Aorta (tissue), 5 donors: ENCODE data around the gene STXBP3. TPM values are rescaled to one million over a fixed set of nuclear protein-coding genes. Genes with fewer than 3 reads are reported as not detected.

Experiments used
- ATAC-seq: fragments of 200-7000 bp; cut with Tn5 transposase; one replicate; pipeline ENCODE4 v1.9.1; 2022; ENCODE audit warnings: moderate library complexity; ENCODE audit not compliant: low FRiP score
- DNase-seq, 2 donors: peaks; one replicate each; pipeline ENCODE4 v3.0.0-alpha.2; 2020
- H3K27ac ChIP-seq, 2 donors: one replicate each; pipeline ENCODE4 v1.5.1; 2013; ENCODE audit warnings: low read length in 2 of 2, mild to moderate bottlenecking in 2 of 2, moderate library complexity in 2 of 2, control low read depth in 1 of 2, inconsistent platforms in 1 of 2, low read depth in 1 of 2
- H3K27me3 ChIP-seq, 2 donors: one replicate each; pipeline ENCODE4 v1.6.1; 2013; ENCODE audit warnings: control low read depth in 1 of 2, low read length in 1 of 2, mild to moderate bottlenecking in 1 of 2, moderate library complexity in 1 of 2; ENCODE audit not compliant: insufficient read depth in 2 of 2, control insufficient read depth in 1 of 2
- H3K36me3 ChIP-seq, 2 donors: one replicate each; pipeline ENCODE4 v1.6.1; 2013; ENCODE audit warnings: control low read depth in 1 of 2, low read length in 1 of 2, mild to moderate bottlenecking in 1 of 2; ENCODE audit not compliant: insufficient read depth in 2 of 2, control insufficient read depth in 1 of 2
- H3K4me1 ChIP-seq, 2 donors: one replicate each; pipeline ENCODE4 v1.6.1; 2013; ENCODE audit warnings: low read length in 2 of 2, control low read depth in 1 of 2, mild to moderate bottlenecking in 1 of 2, moderate library complexity in 1 of 2; ENCODE audit not compliant: insufficient read depth in 2 of 2, control insufficient read depth in 1 of 2
- H3K4me3 ChIP-seq, 2 donors: one replicate each; pipeline ENCODE4 v1.5.1; 2013; ENCODE audit warnings: low read length in 2 of 2, control low read depth in 1 of 2, mild to moderate bottlenecking in 1 of 2
- H3K9me3 ChIP-seq: one replicate; pipeline ENCODE4 v1.6.1; 2013; ENCODE audit warnings: mild to moderate bottlenecking, low read length; ENCODE audit not compliant: control insufficient read depth
- WGBS, 2 donors: extraction: QIAGEN DNeasy Blood & Tissue Kit; methylation state at CpG; one replicate each; pipeline ENCODE4 v1.1.7; 2013; 5-methylcytosine and 5-hydroxymethylcytosine counted together
- intact Hi-C, 2 donors: fragments of 100-400 bp; cut with DNase I; formaldehyde crosslinking; loops; one replicate each; pipeline versions ENCODE4 v1.14.2 to v1.15.0; 2022
- polyA plus RNA-seq, 2 donors: library from polyadenylated mRNA; stranded (reverse); fragments of 200-250 nt; gene quantifications; one replicate each; pipeline ENCODE4 v1.2.3, GENCODE V29; 2013
- total RNA-seq, 2 donors: library from RNA; stranded (reverse); fragmentation: NEBNext Ultra II Directional; extraction: Animal tissue kit (Norgen Biotek cat#: 25700); gene quantifications; one replicate each; pipeline ENCODE4 v1.2.1, GENCODE V29; 2021
- donor health status: healthy with polysubstance abuse.
- donor health status: Bipolar disorder and iron deficiency.
- donor health status: DM: no; HTN: no; CAD: no.
- donor health status: DM: no; HTN: no; CAD: no.
- donor health status: DM: yes; HTN: yes; CAD: no.

The STXBP3 gene
- total and polyA plus RNA-seq, 4 donors, result 33.4 to 67.0 (median 47.0) TPM

GRCh38 chr1:108850929-108851328 is 104.5 kb downstream of the STXBP3 start:
- no peak overlapping the region for H3K27ac ChIP-seq
- H3K4me3 ChIP-seq, result no peak overlapping the region
- no peaks in the 10 kb centered on the region for H3K27me3 ChIP-seq
- no peak for ATAC-seq
- no peaks in the 10 kb centered on the region for H3K36me3 ChIP-seq
- DNase-seq, result no peak
- H3K9me3 ChIP-seq, result no peaks in the 10 kb centered on the region
- WGBS, 2 donors, result 95 to 97% methylated on average over 7 of the region's 7 CpGs
- intact Hi-C loops, result no loop called here
- H3K4me1 ChIP-seq, result no peaks in the 10 kb centered on the region

DNA sequence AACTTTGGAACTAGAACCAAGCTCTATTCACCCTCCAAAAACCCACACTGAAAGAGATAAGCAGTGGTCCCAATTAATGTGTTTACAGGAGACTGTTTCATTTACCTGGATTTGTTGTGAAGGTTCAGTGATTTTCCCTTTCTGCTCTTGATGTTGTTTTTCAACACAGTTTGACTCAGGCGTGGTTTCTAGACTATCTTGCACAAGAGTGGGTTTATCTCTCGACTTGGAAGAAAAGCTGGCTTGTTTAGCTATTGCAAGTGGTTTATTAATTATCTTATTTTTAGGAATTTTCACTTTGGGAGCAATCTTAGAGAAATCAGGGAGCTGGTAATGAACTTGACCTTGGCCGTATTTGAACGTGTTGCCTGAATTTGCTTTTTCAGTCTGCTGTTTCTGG is 105.1 kb downstream of the STXBP3 start:
- Histone ChIP-seq H3K9me3 (no peaks in the 10 kb centered on the region), H3K4me1 (no peaks in the 10 kb centered on the region), H3K4me3 (no peak overlapping the region), H3K27ac (no peak overlapping the region), H3K27me3 (no peaks in the 10 kb centered on the region), H3K36me3 (no peaks in the 10 kb centered on the region)
- intact Hi-C loops, result no loop called here
- no peak for ATAC-seq
- no peak for DNase-seq
- WGBS, 2 donors, result 87 to 91% methylated on average over 4 of the region's 4 CpGs

- Histone ChIP-seq H3K27me3 (no peaks in the 10 kb centered on the region), H3K36me3 (no peaks in the 10 kb centered on the region), H3K4me3 (no peak overlapping the region), H3K27ac (no peak overlapping the region), H3K4me1 (no peaks in the 10 kb centered on the region), H3K9me3 (no peaks in the 10 kb centered on the region)
- intact Hi-C loops, result no loop called here
- ATAC-seq, result peak; percentile 52
- no peak for DNase-seq
- 63 to 64% methylated on average over 7 of the region's 7 CpGs for WGBS, 2 donors
Measured at GRCh38 chr1:108852221-108852975, 105.9 kb downstream of the STXBP3 start.

DNA sequence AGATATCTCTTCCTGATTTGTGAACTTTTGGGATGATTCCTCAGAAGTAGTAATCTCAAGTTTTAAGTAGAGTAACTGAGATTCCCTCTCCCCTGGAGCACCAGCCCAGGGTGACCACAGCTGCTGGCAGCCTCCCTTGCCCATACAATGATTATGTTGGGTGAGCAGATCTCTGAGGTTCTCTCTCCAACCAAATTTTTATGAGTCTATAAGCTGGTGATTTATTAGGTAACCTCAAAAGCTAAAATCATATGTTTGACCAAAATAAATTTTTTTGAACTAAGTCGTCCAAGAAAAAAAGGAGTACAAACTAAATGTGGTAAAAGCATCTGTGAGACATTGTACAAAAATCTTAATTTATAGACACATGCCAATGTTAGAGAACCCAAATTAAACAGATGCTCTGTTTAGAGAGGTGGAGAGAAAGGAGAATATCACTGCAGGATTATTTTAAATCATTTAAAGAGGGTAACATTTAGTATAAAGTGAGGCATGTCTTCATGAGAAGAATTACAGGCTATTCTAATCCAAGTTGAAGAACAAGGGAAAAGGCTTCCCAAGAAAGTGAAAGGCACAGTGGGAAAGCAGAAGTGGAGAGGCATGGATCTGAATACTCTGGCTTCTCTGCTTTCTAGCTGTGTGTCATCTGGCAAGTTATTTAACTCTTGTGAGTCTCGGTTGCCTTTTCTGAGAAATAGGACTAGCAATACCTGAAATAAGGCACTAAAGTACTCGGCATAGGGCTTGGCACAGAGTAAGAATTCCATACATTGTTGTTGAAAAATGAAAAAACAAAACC is 107.9 kb downstream of the STXBP3 start:
- H3K27ac ChIP-seq, result no peak overlapping the region
- no peaks in the 10 kb centered on the region for H3K36me3 ChIP-seq
- DNase-seq, result no peak
- 15 to 16% methylated on average over 3 of the region's 3 CpGs for WGBS, 2 donors
- H3K4me1 ChIP-seq, result no peaks in the 10 kb centered on the region
- no peaks in the 10 kb centered on the region for H3K9me3 ChIP-seq
- no peaks in the 10 kb centered on the region for H3K27me3 ChIP-seq
- no peak overlapping the region for H3K4me3 ChIP-seq
- ATAC-seq, result no peak
- intact Hi-C loops, result no loop called here

DNA sequence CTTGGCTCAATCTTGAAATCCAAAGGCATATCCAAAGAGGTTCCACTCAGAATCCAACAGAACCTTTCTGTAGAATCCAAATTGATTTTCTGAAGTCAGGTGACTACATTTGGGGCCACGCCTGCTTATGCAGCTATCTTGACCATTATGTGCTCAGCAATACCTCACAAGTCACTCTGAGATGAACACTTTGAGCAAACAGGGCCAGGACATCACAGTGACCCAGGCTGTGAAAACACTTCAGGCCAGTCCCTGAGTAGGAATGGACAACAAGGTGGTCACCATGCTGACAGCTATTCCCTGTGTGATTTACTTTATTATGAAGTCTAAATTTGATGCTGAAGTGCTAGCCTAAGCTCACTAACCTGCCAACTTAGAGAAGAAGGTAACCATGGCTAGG is 110.5 kb downstream of the STXBP3 start, which contains the start of gene AKNAD1:
AKNAD1 (minus strand) TSS at position 101 of the 400 bp plus-strand sequence. CDS start 4,430 bp downstream, outside the sequence.
- H3K9me3 ChIP-seq, result no peaks in the 10 kb centered on the region
- no peaks in the 10 kb centered on the region for H3K4me1 ChIP-seq
- H3K36me3 ChIP-seq, result no peaks in the 10 kb centered on the region
- DNase-seq, result no peak
- intact Hi-C loops, result no loop called here
- WGBS, 2 donors, result 75 to 92% methylated on average over 1 of the region's 1 CpG
- no peak within 1 kb of the TSS for H3K27ac ChIP-seq
- no peaks in the 10 kb centered on the region for H3K27me3 ChIP-seq
- no peak within 1 kb of the TSS for H3K4me3 ChIP-seq
- ATAC-seq, result no peak

DNA sequence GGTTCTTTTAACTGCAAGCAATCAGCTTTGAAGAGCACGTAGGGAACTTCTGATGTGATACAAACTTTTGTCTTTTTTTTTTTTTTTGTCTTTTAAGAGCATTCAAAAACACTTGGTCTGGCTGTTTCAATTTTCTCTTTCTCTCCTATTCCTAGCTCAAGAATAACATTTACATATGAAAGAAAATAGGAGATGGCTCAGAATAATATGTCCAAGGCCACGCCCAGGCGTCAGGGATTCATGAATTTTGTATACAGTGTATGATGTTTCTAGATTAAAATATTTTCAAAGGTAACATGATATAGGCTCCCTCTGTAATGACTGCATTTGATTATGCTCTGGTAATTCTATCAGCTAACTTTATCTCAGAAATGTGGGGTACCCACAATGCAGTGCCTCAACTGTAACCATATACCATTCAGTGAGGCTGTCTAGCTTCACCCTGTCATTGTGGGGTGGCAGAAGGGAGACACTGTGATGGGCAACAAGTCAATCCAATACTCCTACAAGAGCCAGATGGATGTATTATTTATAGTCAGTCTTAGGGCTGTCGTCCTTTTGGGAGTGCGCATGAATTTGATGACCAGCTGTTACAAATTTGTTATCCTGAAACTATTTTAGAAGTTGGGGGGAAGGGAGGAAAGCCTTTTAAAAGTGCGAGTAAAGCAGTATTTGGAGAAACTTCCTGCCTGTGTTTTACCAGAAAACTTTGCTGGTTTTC is 111.9 kb downstream of the STXBP3 start:
- ATAC-seq (no peak), DNase-seq (no peak)
- no peaks in the 10 kb centered on the region for H3K36me3 ChIP-seq
- no peak overlapping the region for H3K27ac ChIP-seq
- H3K27me3 ChIP-seq, result no peaks in the 10 kb centered on the region
- no peak overlapping the region for H3K4me3 ChIP-seq
- intact Hi-C loops, result no loop called here
- H3K9me3 ChIP-seq, result no peaks in the 10 kb centered on the region
- H3K4me1 ChIP-seq, result no peaks in the 10 kb centered on the region
- 61 to 69% methylated on average over 6 of the region's 6 CpGs for WGBS, 2 donors

Other genes starting within 250 kb of the STXBP3 start
- gene EEIG2, start 186.6 kb upstream of the STXBP3 start, total RNA-seq, result 10 to 100 TPM; 13.6 to 34.9 TPM
- gene EEIG2, start 186.6 kb upstream of the STXBP3 start, polyA plus RNA-seq, result 10 to 100 TPM in 1 of 2 donors, 1 to 10 TPM in 1; 7.6 to 11.0 TPM
- 1 to 10 TPM; 3.0 to 3.9 TPM for gene HENMT1, start 85.6 kb upstream of the STXBP3 start, total RNA-seq
- gene HENMT1, start 85.6 kb upstream of the STXBP3 start, polyA plus RNA-seq, result 1 to 10 TPM; 3.2 to 6.0 TPM
- 10 to 100 TPM; 41.2 to 45.6 TPM for gene PRPF38B, start 54.4 kb upstream of the STXBP3 start, total RNA-seq
- gene PRPF38B, start 54.4 kb upstream of the STXBP3 start, polyA plus RNA-seq, result 10 to 100 TPM; 24.9 to 43.8 TPM
- not detected for gene FNDC7, start 33.8 kb upstream of the STXBP3 start, total RNA-seq
- under 1 TPM in 1 of 2 donors, not detected in 1; 0.15 TPM for gene FNDC7, start 33.8 kb upstream of the STXBP3 start, polyA plus RNA-seq
- under 1 TPM in 1 of 2 donors, not detected in 1; 0.72 TPM for gene AKNAD1, start 110.4 kb downstream of the STXBP3 start, total RNA-seq
- gene AKNAD1, start 110.4 kb downstream of the STXBP3 start, polyA plus RNA-seq, result not detected
- 10 to 100 TPM in 1 of 2 donors, 1 to 10 TPM in 1; 6.2 to 24.1 TPM for gene GPSM2, start 130.3 kb downstream of the STXBP3 start, total RNA-seq
- gene GPSM2, start 130.3 kb downstream of the STXBP3 start, polyA plus RNA-seq, result 1 to 10 TPM; 1.2 to 6.3 TPM
- gene CLCC1, start 216.8 kb downstream of the STXBP3 start, total RNA-seq, result 10 to 100 TPM; 33.7 to 36.8 TPM
- gene CLCC1, start 216.8 kb downstream of the STXBP3 start, polyA plus RNA-seq, result 10 to 100 TPM; 10.3 to 16.2 TPM